ENCODE data around the gene IL6ST.

Gene IL6ST

GRCh38 chr5:55985181-55985580 is 9.6 kb downstream of the IL6ST start:
- Mint-ChIP-seq H3K36me3 (ENCODE audit: low read depth) (peaks cover 17% of the 10 kb centered on the region), H3K4me3 (no peak overlapping the region), H3K27me3 (ENCODE audit: low read depth) (no peaks in the 10 kb centered on the region), H3K27ac (no peak overlapping the region), H3K9me3 (peaks cover 3% of the 10 kb centered on the region), H3K4me1 (peaks cover 10% of the 10 kb centered on the region)
- no peak for TF ChIP-seq CTCF (IDR thresholded peaks at IDR 0.05; ENCODE audit: unreplicated experiment in 3 of 3)

GRCh38 chr5:55983986-55984385 is 10.8 kb downstream of the IL6ST start:
- Mint-ChIP-seq H3K4me1 (no peaks in the 10 kb centered on the region), H3K27ac (no peak overlapping the region), H3K36me3 (ENCODE audit: low read depth) (peaks cover 22% of the 10 kb centered on the region), H3K4me3 (no peak overlapping the region), H3K27me3 (ENCODE audit: low read depth) (no peaks in the 10 kb centered on the region), H3K9me3 (peaks cover 3% of the 10 kb centered on the region)
- TF ChIP-seq CTCF (IDR thresholded peaks at IDR 0.05; ENCODE audit: unreplicated experiment in 3 of 3): no peak

GRCh38 chr5:55982957-55983381 is 11.8 kb downstream of the IL6ST start:
- H3K4me3 Mint-ChIP-seq: no peak overlapping the region
- H3K4me1 Mint-ChIP-seq: no peaks in the 10 kb centered on the region

GRCh38 chr5:55973296-55973695 is 21.5 kb downstream of the IL6ST start:
- H3K4me3 Mint-ChIP-seq: no peak overlapping the region
- no peak overlapping the region for H3K27ac Mint-ChIP-seq
- H3K9me3 Mint-ChIP-seq: no peaks in the 10 kb centered on the region
- no peak for TF ChIP-seq CTCF (IDR thresholded peaks at IDR 0.05; ENCODE audit: unreplicated experiment in 3 of 3)
- H3K4me1 Mint-ChIP-seq: peaks cover 4% of the 10 kb centered on the region
- no peaks in the 10 kb centered on the region for H3K27me3 Mint-ChIP-seq (ENCODE audit: low read depth)
- peaks cover 50% of the 10 kb centered on the region for H3K36me3 Mint-ChIP-seq (ENCODE audit: low read depth)

More at GRCh38 chr5:55982957-55983381, 11.8 kb downstream of the IL6ST start:
- Mint-ChIP-seq H3K27ac (no peak overlapping the region), H3K9me3 (peaks cover 3% of the 10 kb centered on the region), H3K36me3 (ENCODE audit: low read depth) (peaks cover 25% of the 10 kb centered on the region), H3K27me3 (ENCODE audit: low read depth) (no peaks in the 10 kb centered on the region)
- TF ChIP-seq CTCF (IDR thresholded peaks at IDR 0.05; ENCODE audit: unreplicated experiment in 3 of 3): peak; percentile 25 to 42 (median 32)

GRCh38 chr5:55969956-55970355 is 24.8 kb downstream of the IL6ST start:
- peaks cover 4% of the 10 kb centered on the region for H3K4me1 Mint-ChIP-seq
- H3K36me3 Mint-ChIP-seq (ENCODE audit: low read depth): peaks cover 54% of the 10 kb centered on the region
- H3K9me3 Mint-ChIP-seq: no peaks in the 10 kb centered on the region
- TF ChIP-seq CTCF (IDR thresholded peaks at IDR 0.05; ENCODE audit: unreplicated experiment in 3 of 3): no peak
- H3K27ac Mint-ChIP-seq: no peak overlapping the region
- H3K27me3 Mint-ChIP-seq (ENCODE audit: low read depth): no peaks in the 10 kb centered on the region
- no peak overlapping the region for H3K4me3 Mint-ChIP-seq

- TF ChIP-seq CTCF (IDR thresholded peaks at IDR 0.05; ENCODE audit: unreplicated experiment in 3 of 3): no peak
- no peak overlapping the region for H3K27ac Mint-ChIP-seq
- no peak overlapping the region for H3K4me3 Mint-ChIP-seq
- H3K36me3 Mint-ChIP-seq (ENCODE audit: low read depth): peaks cover 59% of the 10 kb centered on the region
- H3K27me3 Mint-ChIP-seq (ENCODE audit: low read depth): no peaks in the 10 kb centered on the region
- no peaks in the 10 kb centered on the region for H3K9me3 Mint-ChIP-seq
- H3K4me1 Mint-ChIP-seq: no peaks in the 10 kb centered on the region
Observed at GRCh38 chr5:55966284-55966683, 28.5 kb downstream of the IL6ST start.

Measured in nephron (organoid).